Tibial artery (tissue), 4 donors: ENCODE results near the gene ARSG.

Source experiments
- DNase-seq, 2 donors: peaks; one replicate each; pipeline ENCODE4 v3.0.0-alpha.2; 2019
- H3K27ac ChIP-seq, 2 donors: fragments of 200-600 bp; sonication (generic) in 1 of 2; 1 replicate in 1 of 2; 2 replicates in 1 of 2; pipeline ENCODE4 v1.5.1; 2018 to 2019; ENCODE audit warnings: mild to moderate bottlenecking in 1 of 2
- H3K27me3 ChIP-seq, 2 donors: fragments of 200-600 bp; sonication (generic) in 1 of 2; one replicate each; pipeline versions ENCODE4 v1.5.1 to v1.6.0; 2016 to 2019
- H3K36me3 ChIP-seq, 3 donors: fragments of 200-600 bp; sonication (generic) in 2 of 3; one replicate each; pipeline ENCODE4 v1.5.1; 2016 to 2019; ENCODE audit warnings: mild to moderate bottlenecking in 2 of 3
- H3K4me1 ChIP-seq, 4 donors: fragments of 200-600 bp; sonication (generic) in 2 of 4; 1 replicate in 3 of 4; 2 replicates in 1 of 4; pipeline ENCODE4 v1.5.1; 2016 to 2019
- H3K4me3 ChIP-seq, 2 donors: fragments of 200-600 bp; sonication (generic) in 1 of 2; 1 replicate in 1 of 2; 2 replicates in 1 of 2; pipeline ENCODE4 v1.5.1; 2018 to 2019; ENCODE audit warnings: mild to moderate bottlenecking in 2 of 2
- H3K9me3 ChIP-seq, 3 donors: fragments of 200-600 bp; sonication (generic) in 1 of 3; one replicate each; pipeline ENCODE4 v1.5.1; 2016 to 2019
- intact Hi-C: fragments of 100-400 bp; cut with DNase I; formaldehyde crosslinking; loops from one replicate; pipeline ENCODE4 v1.15.0; 2023; ENCODE audit warnings: low total_unique reads
- TF ChIP-seq, protein P1 (sequence below), 2 experiments: fragments of 200-600 bp in 1 of 2; fragments of 450-650 bp in 1 of 2; IDR thresholded peaks; one replicate each; pipeline ENCODE4 v1.5.1; 2017 to 2019; ENCODE audit warnings: antibody characterized with exemption in 2 of 2, mild to moderate bottlenecking in 1 of 2, moderate library complexity in 1 of 2

The ARSG gene

DNA sequence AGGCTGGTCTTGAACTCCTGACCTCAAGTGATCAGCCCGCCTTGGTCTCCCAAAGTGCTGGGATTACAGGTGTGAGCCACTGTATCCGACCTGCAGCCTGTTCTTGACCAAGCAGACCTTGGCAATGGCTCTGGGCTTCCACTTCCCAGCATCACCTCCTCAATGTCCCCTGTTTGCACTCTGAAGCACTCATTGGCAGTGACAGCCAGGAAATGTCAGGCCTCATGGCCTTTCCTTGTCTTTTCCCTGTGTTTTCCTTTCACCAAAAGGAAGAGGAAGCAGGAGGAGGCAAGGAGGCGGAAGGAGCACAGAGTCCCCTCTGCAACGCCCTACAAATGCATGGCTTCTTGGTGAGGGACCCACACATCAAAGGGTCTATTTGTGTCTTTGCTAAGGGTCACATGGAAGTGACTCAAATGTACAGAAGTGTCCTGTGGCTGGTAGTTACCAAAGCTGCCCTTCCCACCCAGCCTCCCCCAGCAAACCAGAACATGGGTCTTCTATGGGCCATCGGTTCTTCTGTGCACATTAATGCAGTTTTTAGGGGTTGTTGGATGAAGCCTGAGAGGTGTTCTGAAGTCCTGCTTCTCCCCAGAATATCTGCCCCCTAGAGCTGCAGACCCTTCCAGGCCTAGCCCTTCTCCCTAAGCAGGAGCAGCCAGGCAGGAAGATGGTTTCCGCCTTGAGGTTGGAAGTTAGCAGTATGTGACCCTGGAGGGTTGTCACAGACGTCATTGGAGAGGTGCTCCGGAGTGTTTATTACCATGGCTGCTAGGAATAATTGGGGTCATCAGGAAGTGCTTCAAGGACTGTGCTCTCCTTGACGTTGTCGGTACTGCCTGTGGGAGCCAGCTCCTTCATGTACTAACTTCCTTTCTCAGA is 105.2 kb downstream of the ARSG start:
- Histone ChIP-seq H3K4me1 (peaks cover 0 to 2% (median 0%) of the 10 kb centered on the region in 4 donors), H3K27ac (no peak overlapping the region), H3K27me3 (no peaks in the 10 kb centered on the region), H3K36me3 (no peaks in the 10 kb centered on the region), H3K9me3 (peaks cover 0 to 5% (median 0%) of the 10 kb centered on the region in 3 donors), H3K4me3 (no peak overlapping the region)
- no peak for DNase-seq
- intact Hi-C loops = no loop called here
- TF ChIP-seq, protein P1, sequence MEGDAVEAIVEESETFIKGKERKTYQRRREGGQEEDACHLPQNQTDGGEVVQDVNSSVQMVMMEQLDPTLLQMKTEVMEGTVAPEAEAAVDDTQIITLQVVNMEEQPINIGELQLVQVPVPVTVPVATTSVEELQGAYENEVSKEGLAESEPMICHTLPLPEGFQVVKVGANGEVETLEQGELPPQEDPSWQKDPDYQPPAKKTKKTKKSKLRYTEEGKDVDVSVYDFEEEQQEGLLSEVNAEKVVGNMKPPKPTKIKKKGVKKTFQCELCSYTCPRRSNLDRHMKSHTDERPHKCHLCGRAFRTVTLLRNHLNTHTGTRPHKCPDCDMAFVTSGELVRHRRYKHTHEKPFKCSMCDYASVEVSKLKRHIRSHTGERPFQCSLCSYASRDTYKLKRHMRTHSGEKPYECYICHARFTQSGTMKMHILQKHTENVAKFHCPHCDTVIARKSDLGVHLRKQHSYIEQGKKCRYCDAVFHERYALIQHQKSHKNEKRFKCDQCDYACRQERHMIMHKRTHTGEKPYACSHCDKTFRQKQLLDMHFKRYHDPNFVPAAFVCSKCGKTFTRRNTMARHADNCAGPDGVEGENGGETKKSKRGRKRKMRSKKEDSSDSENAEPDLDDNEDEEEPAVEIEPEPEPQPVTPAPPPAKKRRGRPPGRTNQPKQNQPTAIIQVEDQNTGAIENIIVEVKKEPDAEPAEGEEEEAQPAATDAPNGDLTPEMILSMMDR (IDR thresholded peaks at IDR 0.05) = no peak

DNA sequence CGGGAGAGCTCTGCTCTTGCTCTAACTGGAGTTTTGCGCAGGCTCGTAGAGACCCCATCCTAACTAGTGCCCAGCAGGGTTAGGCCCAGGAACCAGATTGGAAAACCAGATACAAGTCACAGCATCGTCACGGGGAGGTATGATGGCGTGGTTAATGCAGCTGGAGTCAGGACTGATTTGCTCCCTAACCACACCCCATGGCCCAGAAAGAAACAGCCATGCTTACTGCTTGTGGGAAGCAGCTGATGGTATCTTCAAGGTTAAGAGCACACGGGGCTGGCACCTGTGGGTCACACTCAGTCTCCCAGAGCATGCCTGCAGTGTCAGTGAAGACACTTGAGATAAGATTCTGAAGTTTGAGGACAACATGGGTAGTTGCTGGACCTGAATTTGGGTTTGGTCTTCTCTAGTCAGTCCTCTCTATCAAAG is 105.8 kb downstream of the ARSG start:
- no peak overlapping the region for H3K4me3 ChIP-seq

DNA sequence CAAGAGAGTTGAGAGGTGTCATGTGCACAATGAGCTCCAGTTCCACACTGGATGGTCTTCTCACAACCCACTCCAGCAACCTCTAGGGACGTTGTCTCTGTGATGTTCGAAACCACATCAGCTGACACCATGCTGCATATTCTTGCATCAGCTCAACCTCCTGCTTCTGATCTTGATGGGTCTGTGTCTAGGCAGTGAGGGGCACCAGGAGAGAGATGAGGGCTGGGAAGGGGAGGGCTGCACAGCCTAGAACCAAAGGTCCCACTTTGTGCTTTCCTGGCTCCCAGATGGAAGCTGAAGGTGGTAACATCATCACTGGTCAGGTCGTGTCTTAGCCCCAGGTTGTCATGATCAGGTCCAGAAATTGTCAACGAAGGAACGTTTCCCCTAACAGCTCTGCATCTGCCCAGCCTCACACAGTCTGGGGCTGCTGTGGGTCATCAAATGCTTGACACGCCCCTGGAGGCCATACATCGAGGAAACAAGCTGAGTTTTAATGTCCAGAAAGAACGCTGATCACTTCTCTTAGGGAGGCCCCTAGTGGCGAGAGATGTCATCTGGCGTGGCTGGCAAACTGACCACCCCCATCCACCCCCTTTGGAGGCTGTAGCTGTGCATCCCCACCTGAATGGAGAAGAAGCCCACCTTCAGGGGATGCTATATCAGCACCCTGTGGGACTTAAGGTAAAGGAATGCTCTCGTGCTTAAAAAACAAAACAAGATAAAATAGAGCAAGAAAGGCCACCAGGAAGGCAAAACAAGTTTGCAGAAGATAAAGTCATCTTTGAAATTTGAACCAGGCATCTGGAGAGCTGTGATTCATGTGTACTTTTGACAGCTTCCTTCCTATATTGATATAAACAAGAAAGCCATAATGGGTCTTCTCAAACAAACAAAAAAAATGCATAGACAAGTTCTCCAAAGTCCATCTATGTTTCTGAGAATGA is 107.7 kb downstream of the ARSG start:
- TF ChIP-seq, protein P1 (IDR thresholded peaks at IDR 0.05) = peak; percentile 45 to 51
- Histone ChIP-seq H3K36me3 (no peaks in the 10 kb centered on the region), H3K27me3 (no peaks in the 10 kb centered on the region), H3K27ac (no peak overlapping the region), H3K9me3 (peaks cover 0 to 5% (median 0%) of the 10 kb centered on the region in 3 donors), H3K4me3 (no peak overlapping the region), H3K4me1 (peaks cover 0 to 2% (median 0%) of the 10 kb centered on the region in 4 donors)
- intact Hi-C loops = no loop called here
- DNase-seq = peak in 1 of 2 donors; percentile 55

More for the DNA sequence above, 105.8 kb downstream of the ARSG start:
- intact Hi-C loops = no loop called here
- peaks cover 0 to 5% (median 0%) of the 10 kb centered on the region in 3 donors for H3K9me3 ChIP-seq
- no peak for DNase-seq
- TF ChIP-seq, protein P1 (IDR thresholded peaks at IDR 0.05) = no peak
- H3K27me3 ChIP-seq = no peaks in the 10 kb centered on the region
- no peak overlapping the region for H3K27ac ChIP-seq
- H3K4me1 ChIP-seq = peaks cover 0 to 2% (median 0%) of the 10 kb centered on the region in 4 donors
- H3K36me3 ChIP-seq = no peaks in the 10 kb centered on the region

DNA sequence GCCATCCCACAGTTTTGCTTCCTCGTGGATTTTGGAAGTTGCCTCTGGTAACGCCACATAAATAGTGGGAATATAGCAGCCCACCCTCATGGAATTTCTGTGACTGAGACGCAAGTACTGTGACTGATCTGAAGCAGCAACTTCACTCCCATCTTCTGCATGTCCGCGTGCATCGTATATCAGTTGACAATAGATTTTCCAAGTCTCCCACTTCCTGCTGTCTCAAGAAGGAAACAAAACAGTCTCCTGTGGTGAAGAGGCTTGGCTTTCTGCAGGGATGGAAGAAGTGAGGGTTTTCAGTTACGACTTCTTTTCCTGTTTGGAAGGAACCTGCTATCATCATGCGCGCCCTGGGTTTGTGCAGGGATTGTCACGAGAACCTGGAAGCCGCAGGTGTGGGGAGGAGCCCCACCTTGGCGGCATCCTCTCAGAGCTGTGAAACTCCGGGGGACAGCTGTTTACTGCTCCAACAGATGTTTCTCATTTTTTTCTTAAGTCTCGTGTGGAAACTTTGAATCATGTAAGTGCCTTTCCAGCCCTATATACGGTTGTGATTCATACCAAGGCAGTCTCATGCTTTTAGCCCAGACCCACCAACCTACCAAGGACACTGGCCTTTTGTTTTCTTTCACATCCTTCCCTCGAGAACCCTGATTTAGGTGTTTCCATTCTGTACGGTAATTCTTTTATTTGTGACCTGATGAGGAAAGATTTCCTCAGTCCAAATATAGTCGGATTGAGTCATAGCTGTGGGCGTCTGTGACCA is 108.5 kb downstream of the ARSG start:
- no peak overlapping the region for H3K27ac ChIP-seq
- DNase-seq = no peak
- H3K27me3 ChIP-seq = no peaks in the 10 kb centered on the region
- TF ChIP-seq, protein P1 (IDR thresholded peaks at IDR 0.05) = no peak
- intact Hi-C loops = no loop called here
- H3K36me3 ChIP-seq = no peaks in the 10 kb centered on the region
- H3K9me3 ChIP-seq = peaks cover 0 to 3% (median 0%) of the 10 kb centered on the region in 3 donors
- no peak overlapping the region for H3K4me3 ChIP-seq
- peaks cover 0 to 2% (median 0%) of the 10 kb centered on the region in 4 donors for H3K4me1 ChIP-seq

DNA sequence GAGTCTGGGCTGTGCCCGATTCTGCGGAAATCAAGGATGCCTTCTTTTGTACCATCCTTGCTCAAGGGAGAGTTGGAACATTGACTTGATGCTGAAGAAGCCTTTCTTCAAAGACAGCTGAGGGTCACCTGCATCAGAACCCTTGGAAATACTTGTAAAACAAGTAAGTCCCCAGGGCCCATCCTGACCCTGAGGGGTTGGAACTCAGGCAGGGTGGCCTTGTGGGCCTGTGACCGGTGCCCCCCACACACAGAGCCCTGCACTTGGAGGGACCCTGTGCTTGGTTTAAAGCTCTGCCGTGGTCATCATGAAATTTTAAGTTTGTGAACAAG is 109.1 kb downstream of the ARSG start:
- Histone ChIP-seq H3K4me1 (peaks cover 0 to 2% (median 0%) of the 10 kb centered on the region in 4 donors), H3K27me3 (no peaks in the 10 kb centered on the region), H3K27ac (no peak overlapping the region), H3K4me3 (no peak overlapping the region), H3K36me3 (no peaks in the 10 kb centered on the region), H3K9me3 (peaks cover 2% of the 10 kb centered on the region in 3 donors)
- TF ChIP-seq, protein P1 (IDR thresholded peaks at IDR 0.05) = no peak
- no peak for DNase-seq
- intact Hi-C loops = no loop called here
